NCI-H748 (cell line): ENCODE data around the gene DNAJC21.

Source experiments
- DNase-seq: peaks from one replicate; lab custom pipeline; 2025; ENCODE audit not compliant: unreplicated experiment; lab: John Stamatoyannopoulos, UW

DNAJC21 gene

DNA sequence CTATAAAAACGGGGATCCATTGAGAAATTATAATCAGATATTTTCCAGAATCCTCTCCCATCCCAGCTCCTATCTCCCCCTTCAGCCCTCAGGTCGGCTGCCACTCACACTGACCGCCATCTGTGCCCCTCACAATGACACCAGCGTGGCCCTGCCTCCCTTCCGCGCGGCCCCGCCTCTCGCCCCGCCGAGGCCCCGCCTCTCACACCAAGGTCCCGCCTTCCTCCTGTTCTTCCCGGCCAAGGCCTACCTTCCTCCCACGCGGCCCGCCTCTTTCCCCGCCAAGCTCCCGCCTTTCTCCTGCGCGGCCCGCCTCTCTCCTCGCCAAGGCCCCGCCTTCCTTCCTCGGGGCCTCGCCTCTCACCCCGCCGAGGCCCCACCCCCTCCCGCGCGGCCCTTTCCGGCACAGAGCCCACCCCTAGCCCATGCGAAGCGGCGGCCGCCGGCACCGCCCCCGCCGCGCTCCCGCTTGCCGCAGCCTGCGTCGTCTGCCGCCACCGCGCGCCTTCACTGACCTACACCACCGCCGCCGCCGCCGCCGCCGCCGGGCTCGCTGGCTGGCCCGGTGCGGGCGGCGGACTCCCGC is at the start of gene DNAJC21:
TSS of gene DNAJC21 (plus strand) at position 426 of the 586 bp plus-strand sequence. CDS start 261 bp downstream, outside the sequence.
- DNase-seq, result peak; percentile 100

DNA sequence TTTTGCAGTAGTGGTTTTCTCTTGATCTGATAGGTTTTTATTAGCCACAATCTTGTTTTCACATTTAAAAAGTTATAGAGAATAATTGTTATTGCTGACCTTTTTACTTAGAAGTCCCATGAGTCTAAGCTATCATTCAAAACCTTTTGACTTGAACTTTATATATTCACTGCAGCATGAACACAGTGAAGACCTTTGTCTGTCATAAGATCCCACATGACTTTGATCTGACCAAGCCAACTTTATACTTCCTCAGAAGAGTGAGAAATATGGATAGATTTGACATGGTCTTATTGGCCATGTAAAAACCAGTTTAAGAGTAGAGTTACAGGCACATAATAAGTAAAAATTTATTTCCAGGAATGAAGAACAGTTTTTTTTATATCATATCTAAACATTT is 48.1 kb upstream of the DNAJC21 start:
- DNase-seq, result no peak

GRCh38 chr5:34886392-34887119 is 42.8 kb upstream of the DNAJC21 start:
- no peak for DNase-seq

GRCh38 chr5:34889394-34889793 is 40.0 kb upstream of the DNAJC21 start:
- no peak for DNase-seq

GRCh38 chr5:34891981-34892380 is 37.4 kb upstream of the DNAJC21 start:
- no peak for DNase-seq

- DNase-seq, result no peak
These were observed 36.9 kb upstream of the DNAJC21 start for GRCh38 chr5:34892414-34892813.

- DNase-seq, result no peak
These were observed 34.6 kb upstream of the DNAJC21 start for GRCh38 chr5:34894716-34895115.

DNA sequence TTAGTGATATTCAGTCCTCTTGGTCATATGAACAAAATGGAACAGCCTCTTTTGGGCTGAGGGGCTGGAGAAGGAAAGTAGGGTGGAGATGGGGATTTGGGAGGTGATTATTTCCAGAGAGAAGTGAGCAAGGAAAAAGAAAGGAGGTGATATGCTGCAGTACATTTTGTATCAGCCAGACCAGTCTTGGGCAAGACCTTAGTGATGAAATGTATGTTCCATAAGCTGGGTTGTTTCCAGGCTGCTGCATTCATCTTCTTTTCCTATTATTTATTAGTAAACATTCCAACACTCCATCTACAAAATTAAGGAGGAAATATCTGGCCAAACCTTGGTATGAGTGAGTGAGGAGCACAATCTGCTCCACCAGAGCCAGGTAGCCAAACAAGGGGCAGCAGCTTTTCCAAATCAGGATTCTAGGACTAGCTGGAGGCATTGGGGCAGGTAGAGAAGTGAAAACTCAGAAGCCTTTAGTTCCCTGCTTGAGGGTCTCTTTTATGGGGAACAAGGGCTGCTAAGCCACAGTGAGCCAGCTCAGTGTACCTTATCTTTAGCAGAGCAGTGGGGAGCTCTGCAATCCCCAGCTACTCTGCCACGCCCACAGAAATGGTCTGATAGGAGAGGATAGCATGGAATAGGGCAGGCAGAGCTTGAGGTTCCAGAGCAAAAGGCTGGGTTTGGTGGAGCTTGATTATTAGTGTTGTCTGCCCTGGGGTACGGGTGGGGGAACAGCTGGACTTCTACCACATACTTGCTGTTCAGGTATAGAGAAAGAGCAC is 33.5 kb upstream of the DNAJC21 start:
- no peak for DNase-seq

- DNase-seq, result no peak
These were observed 31.7 kb upstream of the DNAJC21 start for GRCh38 chr5:34897646-34898045.

DNA sequence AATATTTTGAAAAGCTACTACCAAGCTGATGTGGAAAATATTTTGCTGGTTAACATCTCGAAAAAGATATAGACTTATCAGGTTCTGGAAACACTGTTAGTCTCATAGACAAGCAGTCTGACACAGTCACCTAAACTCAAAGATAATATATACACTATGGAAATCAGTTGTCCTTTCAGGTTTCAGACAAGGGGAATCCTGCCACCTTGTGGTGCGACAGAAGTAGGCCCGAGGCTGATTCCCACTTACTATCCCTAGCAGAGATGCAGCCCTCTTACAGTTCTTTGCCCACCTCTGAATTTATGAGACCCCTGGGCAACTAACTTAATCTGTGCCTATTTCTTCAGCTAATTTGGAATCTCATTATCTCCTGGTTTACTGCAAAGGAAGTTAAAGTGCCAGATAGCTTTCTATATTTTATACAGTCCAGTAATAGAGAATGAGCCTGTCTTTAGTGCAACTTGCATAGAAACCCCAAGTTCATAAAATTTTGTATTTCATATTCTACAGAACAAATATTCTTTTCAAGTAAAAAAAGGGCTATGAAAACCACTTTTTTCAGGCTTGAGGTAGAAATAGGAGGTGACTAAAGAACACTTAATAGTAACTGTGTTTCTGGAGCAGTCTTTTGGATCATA is 31.0 kb upstream of the DNAJC21 start:
- peak; percentile 88 for DNase-seq

- no peak for DNase-seq
These were observed 30.3 kb upstream of the DNAJC21 start for GRCh38 chr5:34899066-34899465.

- peak; percentile 25 for DNase-seq
These were observed 28.7 kb upstream of the DNAJC21 start for GRCh38 chr5:34900652-34901051.

GRCh38 chr5:34903260-34903659 is 26.1 kb upstream of the DNAJC21 start:
- no peak for DNase-seq

GRCh38 chr5:34905564-34905963 is 23.8 kb upstream of the DNAJC21 start:
- no peak for DNase-seq

DNA sequence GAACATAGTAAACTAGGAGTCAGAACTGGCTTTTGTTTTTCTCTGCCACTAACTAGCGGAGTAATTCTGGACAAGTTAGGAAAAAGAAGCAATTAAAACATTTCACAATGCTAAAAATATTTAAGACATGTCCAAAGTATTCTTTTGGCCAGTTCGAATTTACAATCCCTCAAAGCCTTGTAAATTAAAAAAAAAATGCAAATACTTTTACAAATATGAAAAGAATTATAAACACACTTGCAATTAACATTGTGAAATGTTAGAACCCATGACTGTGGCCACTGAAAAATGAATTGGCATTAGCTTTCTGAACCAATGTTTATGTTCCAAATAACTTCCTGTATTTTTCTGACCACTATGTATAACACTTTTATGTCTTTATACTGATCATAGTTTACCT is 16.3 kb upstream of the DNAJC21 start:
- DNase-seq, result no peak

DNA sequence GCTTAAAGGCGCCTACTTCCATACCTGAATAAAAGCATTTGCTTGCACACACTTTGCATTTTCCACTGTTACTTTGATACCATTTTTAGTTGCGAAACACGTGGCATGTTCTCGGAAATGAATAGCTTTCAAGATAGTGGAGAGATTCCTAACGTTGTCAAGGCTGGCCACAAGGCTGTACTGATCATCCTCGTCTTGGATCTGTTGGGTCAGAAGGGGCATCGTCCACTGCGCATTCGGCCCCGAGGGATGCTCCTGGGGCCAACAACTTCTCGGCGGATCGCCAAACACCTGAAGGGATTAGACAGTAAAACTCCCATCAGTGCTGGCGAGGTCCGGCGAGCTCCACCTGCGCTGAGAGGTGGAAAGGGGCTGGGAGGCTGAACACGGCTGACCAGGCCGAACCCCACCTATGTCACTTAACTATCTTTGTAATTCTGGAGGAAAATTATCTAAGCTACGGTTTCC is 14.7 kb upstream of the DNAJC21 start:
- DNase-seq, result peak; percentile 86

DNA sequence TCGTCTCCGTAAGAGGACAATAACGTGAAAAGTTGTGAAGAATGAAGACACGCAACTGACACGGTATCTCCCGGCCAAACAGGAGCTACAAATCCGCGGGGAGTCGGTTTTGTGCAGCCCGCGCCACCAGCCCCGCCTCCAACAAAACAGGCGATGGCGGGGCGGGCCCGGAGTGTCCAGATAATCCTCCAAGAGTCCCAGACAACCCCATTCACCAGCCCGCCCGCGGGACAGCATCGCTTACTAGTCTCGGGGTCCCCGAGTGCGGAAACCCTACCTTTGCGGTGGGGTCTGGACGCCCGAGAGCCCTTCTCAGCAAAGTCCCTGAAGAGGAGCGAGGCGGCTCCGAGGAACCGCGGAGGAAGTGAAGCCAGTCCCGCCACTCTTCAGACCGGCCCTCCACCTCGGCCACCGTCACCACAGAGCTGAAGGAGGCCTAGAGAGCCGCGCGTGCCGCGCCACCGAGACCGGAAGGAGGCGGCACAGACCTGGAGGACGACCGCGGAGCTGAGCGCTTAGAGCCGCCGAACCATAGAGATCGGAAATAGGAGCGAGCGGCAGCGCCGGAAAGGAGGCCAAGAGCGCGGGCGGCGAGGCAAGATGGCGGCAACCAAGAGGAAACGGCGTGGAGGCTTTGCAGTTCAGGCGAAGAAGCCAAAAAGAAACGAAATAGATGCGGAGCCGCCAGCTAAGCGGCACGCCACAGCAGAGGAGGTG is 14.1 kb upstream of the DNAJC21 start, which contains the start of the genes BRIX1 and RAD1:
TSS of gene BRIX1 (plus strand) at position 573 of the 717 bp plus-strand sequence. CDS start at position 601, 28 bp downstream.
TSS of gene RAD1 (minus strand) at position 366 of the 717 bp plus-strand sequence. CDS start 612 bp downstream, outside the sequence.
- peak; percentile 100 for DNase-seq

GRCh38 chr5:34915856-34916192 is 13.5 kb upstream of the DNAJC21 start:
- no peak for DNase-seq

DNA sequence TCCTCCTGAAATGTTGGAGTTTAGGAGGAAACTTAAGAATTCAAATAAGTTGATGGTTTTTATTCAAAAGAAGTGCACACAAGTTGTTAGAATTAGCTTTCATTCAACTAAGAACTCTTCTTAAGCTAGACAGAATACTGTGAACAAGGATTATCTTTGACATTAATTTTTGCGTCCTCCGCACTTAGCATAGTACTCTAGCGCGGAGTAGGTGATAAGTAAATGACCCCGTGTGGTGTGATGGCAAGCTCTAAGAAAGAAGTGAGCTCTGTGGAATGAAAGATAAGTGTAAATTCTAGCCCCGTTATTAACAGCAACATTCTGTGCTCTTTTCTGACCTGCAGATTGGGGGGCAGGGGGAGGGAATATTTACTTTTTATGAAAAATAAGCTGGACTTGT is 12.8 kb upstream of the DNAJC21 start:
- DNase-seq, result peak; percentile 40

DNA sequence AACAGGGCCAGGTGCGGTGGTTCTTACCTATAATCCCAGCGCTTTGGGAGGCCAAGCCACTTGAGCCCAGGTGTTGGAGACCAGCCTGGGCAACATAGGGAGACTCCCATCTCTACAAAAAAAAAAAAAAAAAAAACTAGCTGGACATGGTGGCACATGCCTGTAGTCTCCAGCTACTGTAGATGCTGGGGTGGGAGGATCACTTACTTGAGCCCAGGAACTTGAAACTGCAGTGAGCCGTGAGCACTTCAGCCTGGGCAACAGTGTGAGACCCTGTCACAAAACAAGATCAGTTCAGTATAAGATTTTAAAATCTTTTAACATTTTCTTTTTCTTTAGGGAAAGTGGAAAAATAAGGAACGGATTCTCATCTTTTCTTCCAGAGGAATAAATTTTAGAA is 11.3 kb upstream of the DNAJC21 start:
- DNase-seq, result peak; percentile 35

DNA sequence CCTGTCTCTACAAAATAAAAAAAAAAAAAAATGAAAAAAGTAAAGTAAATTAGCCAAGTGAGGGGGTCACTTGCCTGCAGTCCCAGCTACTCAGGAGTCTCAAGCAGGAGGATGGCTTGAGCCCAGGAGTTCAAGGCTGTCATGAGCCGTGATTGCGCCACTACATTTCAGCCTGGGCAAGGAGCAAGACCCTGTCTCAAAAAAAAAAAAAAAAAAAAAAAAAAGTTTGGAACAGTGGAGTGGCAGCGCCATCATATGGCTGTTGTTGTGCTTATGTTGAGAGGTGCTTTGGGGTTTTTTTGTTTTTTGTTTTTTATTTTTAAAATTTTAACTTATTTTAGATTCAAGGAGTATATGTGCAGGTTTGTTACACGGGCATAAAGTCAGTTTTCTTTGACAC is 10.3 kb upstream of the DNAJC21 start:
- no peak for DNase-seq
